ENCODE data around the gene MAP7D1. TPM values are rescaled to one million over a fixed set of nuclear protein-coding genes. Genes with fewer than 3 reads are reported as not detected.
A peak's percentile ranks its signal among the peaks of the same experiment; 100 is the strongest.
"Not testable (repeated sequence)": the region's sequence is repeated elsewhere in the genome, so short reads cannot be mapped to it uniquely, and the experiment has no call there.

The MAP7D1 gene
- total and polyA plus RNA-seq, 7 donors, result 31.8 to 226 (median 104) TPM

- H3K27ac ChIP-seq, result peak overlapping the region; percentile 95 to 99 (median 98)
- 5 to 32% methylated on average over 10 of the region's 10 CpGs for WGBS, 2 donors
- peaks cover 0 to 15% (median 1%) of the 10 kb centered on the region in 4 donors for H3K36me3 ChIP-seq
- peaks cover 0 to 55% (median 49%) of the 10 kb centered on the region in 4 donors for H3K4me1 ChIP-seq
- peak overlapping the region; percentile 72 to 92 (median 84) for H3K4me3 ChIP-seq
- H3K9me3 ChIP-seq, result no peaks in the 10 kb centered on the region
- intact Hi-C loops (cut with DNase I), result loop anchor here (2.0 kb wide), 1 partner anchor 59 kb away; no protein-coding TSS in a partner anchor
- H3K27me3 ChIP-seq, result no peaks in the 10 kb centered on the region
- no peak for DNase-seq
- TF ChIP-seq EP300 (IDR thresholded peaks at IDR 0.05) (no peak), POLR2AphosphoS5 (IDR thresholded peaks at IDR 0.05) (no peak), POLR2A (IDR thresholded peaks at IDR 0.05) (no peak), CTCF (IDR thresholded peaks at IDR 0.05) (no peak)
Observed at GRCh38 chr1:36225283-36225899, 69.4 kb downstream of the MAP7D1 start.

GRCh38 chr1:36230279-36230678, 74.3 kb downstream of the MAP7D1 start:
- H3K9me3 ChIP-seq, DNase-seq, H3K4me3 ChIP-seq, H3K27me3 ChIP-seq: not testable (repeated sequence)
- peaks cover 0 to 40% (median 3%) of the 10 kb centered on the region in 4 donors for H3K36me3 ChIP-seq
- H3K27ac ChIP-seq, result peak overlapping the region in 3 of 4 donors; percentile 22 to 39 (median 30)
- intact Hi-C loops (cut with DNase I), result loop anchor here (5.0 kb wide), 1 partner anchor 37 kb away; no protein-coding TSS in a partner anchor
- 95 to 96% methylated on average over 12 of the region's 12 CpGs for WGBS, 2 donors
- H3K4me1 ChIP-seq, result peaks cover 0 to 79% (median 74%) of the 10 kb centered on the region in 4 donors

Small RNAs within 50 kb of the gene (small RNA-seq; reads per million reads assigned to genes)
- 0 reads per million in 3 donors for gene RN7SL131P

Other genes with a start within 250 kb of the MAP7D1 start
- gene AGO3, start 225.1 kb upstream of the MAP7D1 start, total RNA-seq, result 10 to 100 TPM; 18.5 to 27.4 (median 19.3) TPM
- 1 to 10 TPM in 2 of 3 donors, under 1 TPM in 1; 0.60 to 5.6 (median 1.2) TPM for gene AGO3, start 225.1 kb upstream of the MAP7D1 start, polyA plus RNA-seq
- under 1 TPM in 1 of 4 donors, not detected in 3; 0.33 TPM for gene TEKT2, start 72.1 kb upstream of the MAP7D1 start, total RNA-seq
- gene TEKT2, start 72.1 kb upstream of the MAP7D1 start, polyA plus RNA-seq, result under 1 TPM in 1 of 3 donors, not detected in 2; 0.19 TPM
- 10 to 100 TPM; 24.3 to 49.6 (median 37.0) TPM for gene ADPRS, start 67.3 kb upstream of the MAP7D1 start, total RNA-seq
- 10 to 100 TPM; 21.6 to 30.0 (median 29.6) TPM for gene ADPRS, start 67.3 kb upstream of the MAP7D1 start, polyA plus RNA-seq
- gene COL8A2, start 30.9 kb upstream of the MAP7D1 start, total RNA-seq, result 10 to 100 TPM in 1 of 4 donors, 1 to 10 TPM in 3; 1.8 to 13.0 (median 4.3) TPM
- gene COL8A2, start 30.9 kb upstream of the MAP7D1 start, polyA plus RNA-seq, result 1 to 10 TPM in 2 of 3 donors, under 1 TPM in 1; 0.60 to 3.2 (median 2.4) TPM
- gene TRAPPC3, start 6.7 kb upstream of the MAP7D1 start, total RNA-seq, result 100 to 1,000 TPM; 108 to 177 (median 129) TPM
- gene TRAPPC3, start 6.7 kb upstream of the MAP7D1 start, polyA plus RNA-seq, result 100 to 1,000 TPM in 1 of 3 donors, 10 to 100 TPM in 2; 75.1 to 102 (median 80.9) TPM
- 100 to 1,000 TPM in 1 of 4 donors, 10 to 100 TPM in 3; 77.8 to 104 (median 89.9) TPM for gene THRAP3, start 68.3 kb downstream of the MAP7D1 start, total RNA-seq
- gene THRAP3, start 68.3 kb downstream of the MAP7D1 start, polyA plus RNA-seq, result 10 to 100 TPM; 25.4 to 52.0 (median 30.6) TPM
- 1 to 10 TPM in 2 of 4 donors, under 1 TPM in 2; 0.16 to 3.0 (median 1.0) TPM for gene SH3D21, start 150.2 kb downstream of the MAP7D1 start, total RNA-seq
- 1 to 10 TPM; 1.8 to 7.4 (median 5.8) TPM for gene SH3D21, start 150.2 kb downstream of the MAP7D1 start, polyA plus RNA-seq
- 100 to 1,000 TPM in 1 of 4 donors, 10 to 100 TPM in 3; 46.7 to 102 (median 71.0) TPM for gene EVA1B, start 167.5 kb downstream of the MAP7D1 start, total RNA-seq
- 10 to 100 TPM in 2 of 3 donors, 1 to 10 TPM in 1; 5.8 to 18.0 (median 17.2) TPM for gene EVA1B, start 167.5 kb downstream of the MAP7D1 start, polyA plus RNA-seq
- 10 to 100 TPM; 37.1 to 49.4 (median 43.5) TPM for gene STK40, start 229.8 kb downstream of the MAP7D1 start, total RNA-seq
- 10 to 100 TPM; 27.6 to 55.6 (median 40.7) TPM for gene STK40, start 229.8 kb downstream of the MAP7D1 start, polyA plus RNA-seq
- gene LSM10, start 241.7 kb downstream of the MAP7D1 start, total RNA-seq, result 100 to 1,000 TPM in 2 of 4 donors, 10 to 100 TPM in 2; 56.6 to 114 (median 90.0) TPM
- gene LSM10, start 241.7 kb downstream of the MAP7D1 start, polyA plus RNA-seq, result 10 to 100 TPM; 50.5 to 51.3 (median 50.9) TPM